ENCODE measurements around the gene FMN1. TPM values are rescaled to one million over a fixed set of nuclear protein-coding genes. Genes with fewer than 3 reads are reported as not detected.
A peak's percentile ranks its signal among the peaks of the same experiment; 100 is the strongest.

Gene FMN1
- total RNA-seq, 4 donors from 2014 or later: 5.1 to 13.3 (median 9.0) TPM

GRCh38 chr15:33014586-33014985 lies 179.9 kb downstream of the FMN1 start:
- TF ChIP-seq POLR2A (IDR thresholded peaks at IDR 0.05): no peak
- TF ChIP-seq POLR2AphosphoS5 (IDR thresholded peaks at IDR 0.05): no peak
- TF ChIP-seq EP300 (IDR thresholded peaks at IDR 0.05): no peak
- no peak for TF ChIP-seq CTCF (IDR thresholded peaks at IDR 0.05)
- no peaks in the 10 kb centered on the region for H3K9me3 ChIP-seq
- no peak for ATAC-seq
- no peaks in the 10 kb centered on the region for H3K27me3 ChIP-seq
- H3K27ac ChIP-seq: no peak overlapping the region
- H3K36me3 ChIP-seq: no peaks in the 10 kb centered on the region
- no peaks in the 10 kb centered on the region for H3K4me1 ChIP-seq
- no peak overlapping the region for H3K4me3 ChIP-seq
- 92 to 100% methylated on average over 1 of the region's 1 CpG for WGBS, 2 donors (ENCODE audit: low coverage in 1 of 2)

- no peak for TF ChIP-seq CTCF (IDR thresholded peaks at IDR 0.05)
- TF ChIP-seq POLR2A (IDR thresholded peaks at IDR 0.05): no peak
- no peak for TF ChIP-seq EP300 (IDR thresholded peaks at IDR 0.05)
- TF ChIP-seq POLR2AphosphoS5 (IDR thresholded peaks at IDR 0.05): no peak
- Histone ChIP-seq H3K4me1 (peaks cover 0 to 3% (median 0%) of the 10 kb centered on the region in 3 donors), H3K4me3 (no peak overlapping the region), H3K36me3 (no peaks in the 10 kb centered on the region), H3K27ac (no peak overlapping the region), H3K9me3 (no peaks in the 10 kb centered on the region), H3K27me3 (no peaks in the 10 kb centered on the region)
- 37 to 38% methylated on average over 3 of the region's 3 CpGs for WGBS, 2 donors (ENCODE audit: low coverage in 1 of 2)
- no peak for ATAC-seq
Observed at GRCh38 chr15:33013827-33014445, 180.6 kb downstream of the FMN1 start.

GRCh38 chr15:33011976-33012375 lies 182.5 kb downstream of the FMN1 start:
- TF ChIP-seq POLR2AphosphoS5 (IDR thresholded peaks at IDR 0.05): no peak
- TF ChIP-seq CTCF (IDR thresholded peaks at IDR 0.05): no peak
- no peak for TF ChIP-seq POLR2A (IDR thresholded peaks at IDR 0.05)
- TF ChIP-seq EP300 (IDR thresholded peaks at IDR 0.05): no peak
- H3K4me1 ChIP-seq: peaks cover 6 to 23% (median 8%) of the 10 kb centered on the region in 3 donors
- H3K4me3 ChIP-seq: no peak overlapping the region
- 73 to 93% methylated on average over 2 to 3 of the region's 3 CpGs for WGBS, 2 donors (ENCODE audit: low coverage in 1 of 2)
- no peaks in the 10 kb centered on the region for H3K36me3 ChIP-seq
- H3K9me3 ChIP-seq: no peaks in the 10 kb centered on the region
- H3K27me3 ChIP-seq: no peaks in the 10 kb centered on the region
- no peak for ATAC-seq
- no peak overlapping the region for H3K27ac ChIP-seq

GRCh38 chr15:33009603-33010002 lies 184.9 kb downstream of the FMN1 start:
- no peaks in the 10 kb centered on the region for H3K27me3 ChIP-seq
- no peaks in the 10 kb centered on the region for H3K9me3 ChIP-seq
- no peak overlapping the region for H3K27ac ChIP-seq
- TF ChIP-seq CTCF (IDR thresholded peaks at IDR 0.05): no peak
- no peak for TF ChIP-seq POLR2A (IDR thresholded peaks at IDR 0.05)
- TF ChIP-seq EP300 (IDR thresholded peaks at IDR 0.05): no peak
- no peaks in the 10 kb centered on the region for H3K36me3 ChIP-seq
- WGBS, 2 donors (ENCODE audit: low coverage in 1 of 2): 91 to 94% methylated on average over 3 to 4 of the region's 4 CpGs
- no peak overlapping the region for H3K4me3 ChIP-seq
- peaks cover 6 to 23% (median 8%) of the 10 kb centered on the region in 3 donors for H3K4me1 ChIP-seq
- no peak for ATAC-seq

GRCh38 chr15:33009026-33009425 lies 185.5 kb downstream of the FMN1 start:
- 60 to 86% methylated on average over 4 to 5 of the region's 5 CpGs for WGBS, 2 donors (ENCODE audit: low coverage in 1 of 2)
- TF ChIP-seq POLR2AphosphoS5 (IDR thresholded peaks at IDR 0.05) (no peak), POLR2A (IDR thresholded peaks at IDR 0.05) (no peak), EP300 (IDR thresholded peaks at IDR 0.05) (no peak), CTCF (IDR thresholded peaks at IDR 0.05) (no peak)
- Histone ChIP-seq H3K27me3 (no peaks in the 10 kb centered on the region), H3K36me3 (no peaks in the 10 kb centered on the region), H3K9me3 (no peaks in the 10 kb centered on the region), H3K27ac (peak overlapping the region in 3 of 4 donors; percentile 12 to 65 (median 42)), H3K4me3 (no peak overlapping the region), H3K4me1 (peaks cover 6 to 23% (median 8%) of the 10 kb centered on the region in 3 donors)
- ATAC-seq: no peak
